K562 (cell line): ENCODE data around the gene PALM3. TPM values are rescaled to one million over a fixed set of nuclear protein-coding genes. Genes with fewer than 3 reads are reported as not detected.
A peak's percentile ranks its signal among the peaks of the same experiment; 100 is the strongest.

Experiments
- ARNT ChIP-seq, 2 experiments: fragments of 450-650 bp; IDR thresholded peaks; 2 replicates each; pipeline ENCODE4 v1.6.1; 2016; ENCODE audit warnings: mild to moderate bottlenecking in 1 of 2
- GATA2 ChIP-seq: sonication (generic); formaldehyde crosslinking; IDR thresholded peaks from 2 replicates; pipeline ENCODE4 v1.4.0; 2020; ENCODE audit warnings: mild to moderate bottlenecking, missing genetic modification reagents
- GATAD2A ChIP-seq: fragments of 450-650 bp; IDR thresholded peaks from 2 replicates; pipeline ENCODE4 v1.6.1; 2017
- HMG20B ChIP-seq: fragments of 250-450 bp; sonication (Bioruptor Pico); IDR thresholded peaks from 2 replicates; pipeline ENCODE4 v1.5.0; 2021; ENCODE audit warnings: mild to moderate bottlenecking
- ILK ChIP-seq: fragments of 450-650 bp; IDR thresholded peaks from 2 replicates; pipeline ENCODE4 v1.6.1; 2016; ENCODE audit warnings: missing genetic modification characterization, low read depth, mild to moderate bottlenecking, missing compliant biosample characterization, moderate library complexity, borderline replicate concordance
- KAT7 ChIP-seq: sonication (generic); formaldehyde crosslinking; IDR thresholded peaks from 2 replicates; pipeline ENCODE4 v1.8.0; 2022; ENCODE audit warnings: missing genetic modification reagents, mild to moderate bottlenecking, borderline replicate concordance
- KDM1A ChIP-seq, 2 experiments: fragments of 450-650 bp; IDR thresholded peaks; 2 replicates each; pipeline ENCODE4 v1.6.1; 2016; ENCODE audit warnings: mild to moderate bottlenecking in 2 of 2
- MAFK ChIP-seq: IDR thresholded peaks from 2 replicates; pipeline ENCODE4 v1.6.1; 2011; ENCODE audit warnings: low read length, improper control_type of control experiment
- MLLT1 ChIP-seq, 2 experiments: fragments of 450-650 bp; IDR thresholded peaks; 2 replicates each; pipeline ENCODE4 v1.6.1; 2016
- MYC ChIP-seq, 2 experiments: fragments of 250-450 bp in 1 of 2; sonication (Bioruptor Pico) in 1 of 2; IDR thresholded peaks; 2 replicates each; pipeline versions ENCODE4 v1.5.1 to v1.6.1; 2012 to 2021; ENCODE audit warnings: low read depth in 2 of 2, borderline replicate concordance in 1 of 2, improper control_type of control experiment in 1 of 2, low read length in 1 of 2, mild to moderate bottlenecking in 1 of 2, moderate library complexity in 1 of 2
- PKNOX1 ChIP-seq: fragments of 450-650 bp; IDR thresholded peaks from 2 replicates; pipeline ENCODE4 v1.6.1; 2016
- RAD21 ChIP-seq, 2 experiments: fragments of 250-450 bp in 1 of 2; fragments of 450-650 bp in 1 of 2; sonication (Bioruptor Pico) in 1 of 2; formaldehyde crosslinking in 1 of 2; IDR thresholded peaks in 1 of 2; conservative IDR thresholded peaks in 1 of 2; 2 replicates each; pipeline versions ENCODE4 v1.4.0 to v1.8.0; 2020 to 2022; ENCODE audit warnings: mild to moderate bottlenecking in 2 of 2, moderate library complexity in 1 of 2
- RBBP5 ChIP-seq: fragments of 200-600 bp; sonication (generic); IDR thresholded peaks from 2 replicates; pipeline ENCODE4 v1.6.1; 2012; ENCODE audit warnings: borderline replicate concordance, mild to moderate bottlenecking, low read length, control low read depth, inconsistent platforms; ENCODE audit not compliant: insufficient read depth, poor library complexity, severe bottlenecking
- SP2 ChIP-seq: IDR thresholded peaks from 2 replicates; pipeline ENCODE4 v1.6.1; 2011; ENCODE audit warnings: mild to moderate bottlenecking, low read depth, low read length, moderate library complexity; ENCODE audit not compliant: poor library complexity, severe bottlenecking; ENCODE audit errors: extremely low read depth
- TBL1XR1 ChIP-seq, 2 experiments: IDR thresholded peaks; 2 replicates each; pipeline ENCODE4 v1.6.1; 2012; ENCODE audit warnings: improper control_type of control experiment in 2 of 2, low read length in 2 of 2, mild to moderate bottlenecking in 1 of 2
- TCF3 ChIP-seq: sonication (generic); formaldehyde crosslinking; IDR thresholded peaks from 2 replicates; pipeline ENCODE4 v1.4.0; 2020; ENCODE audit warnings: mild to moderate bottlenecking, missing genetic modification reagents
- ZBTB33 ChIP-seq: sonication (generic); formaldehyde crosslinking; IDR thresholded peaks from 2 replicates; pipeline ENCODE4 v1.8.1; 2023; ENCODE audit warnings: mild to moderate bottlenecking, missing genetic modification reagents
- ZBTB8A ChIP-seq: fragments of 450-650 bp; IDR thresholded peaks from 2 replicates; pipeline ENCODE4 v1.6.1; 2018; ENCODE audit warnings: mild to moderate bottlenecking, moderate library complexity; ENCODE audit not compliant: partially characterized antibody
- ZC3H11A ChIP-seq: IDR thresholded peaks from 2 replicates; pipeline ENCODE4 v1.6.1; 2012; ENCODE audit warnings: low read depth, low read length, improper control_type of control experiment
- ZNF134 ChIP-seq: fragments of 250-450 bp; sonication (Bioruptor Pico); conservative IDR thresholded peaks from 2 replicates; pipeline ENCODE4 v1.4.0; 2020
- ZNF174 ChIP-seq: fragments of 250-450 bp; sonication (Bioruptor Pico); IDR thresholded peaks from 2 replicates; pipeline ENCODE4 v1.4.0; 2020; ENCODE audit warnings: mild to moderate bottlenecking
- ZNF384 ChIP-seq: IDR thresholded peaks from 2 replicates; pipeline ENCODE4 v1.6.1; 2012; ENCODE audit warnings: low read depth, low read length, improper control_type of control experiment
- ZNF830 ChIP-seq: fragments of 250-450 bp; sonication (Bioruptor Pico); IDR thresholded peaks from 2 replicates; pipeline ENCODE4 v1.5.0; 2021; ENCODE audit warnings: mild to moderate bottlenecking
- polyA plus RNA-seq, 8 experiments: library from polyadenylated mRNA; depleted of rRNA in 4 of 8; stranded (reverse) in 5 of 8; unstranded in 3 of 8; fragments of >200 nt; fragmentation: Nextera tagmentation in 2 of 8; fragmentation: Illumina TruSeq in 1 of 8; extraction: Ambion mirVana in 2 of 8; extraction: Trizol in 1 of 8; gene quantifications; 2 replicates each; pipeline versions ENCODE4 v1.2.1 to v1.2.3, GENCODE V29; 2011 to 2014; ENCODE audit warnings: inconsistent platforms in 1 of 8, missing spikeins in 1 of 8
- total RNA-seq, 7 experiments: library from RNA; depleted of rRNA in 6 of 7; stranded (reverse); fragments of >200 nt in 6 of 7; fragmentation: Illumina TruSeq in 2 of 7; extraction: Trizol in 2 of 7; gene quantifications; 2 replicates each; pipeline versions ENCODE4 v1.2.1 to v1.2.3, GENCODE V29; 2011 to 2021; ENCODE audit warnings: low replicate concordance in 1 of 7

The PALM3 gene
- total and polyA plus RNA-seq, 9 of the 15 experiments (the other 6 are each of a cell fraction or from before 2014, with no cell fraction given) = 0.07 to 9.3 (median 3.3) TPM

- TF ChIP-seq RBBP5 (no peak), GATA2 (CRISPR knock-in tag) (no peak), MLLT1 (IDR thresholded peaks at IDR 0.05) (0 out of 4 replicates have a peak, but pooled peaks have one; percentile 31 to 58), ZBTB33 (CRISPR knock-in tag) (peak; percentile 73), TBL1XR1 (IDR thresholded peaks at IDR 0.05; ENCODE audit: low read length in 2 of 2) (no peak), KAT7 (CRISPR knock-in tag) (no peak), ZNF174 (CRISPR knock-in tag) (no peak), MAFK (no peak), SP2 (peak; percentile 27), GATAD2A (peak; percentile 54; the same call in 1 of the 2 replicates), ZNF134 (CRISPR knock-in tag) (no peak), MYC (IDR thresholded peaks at IDR 0.05; ENCODE audit: low read depth, low read length) (0 out of 2 replicates have a peak, but pooled peaks have one; percentile 13), MYC (CRISPR knock-in tag; IDR thresholded peaks at IDR 0.05; ENCODE audit: borderline replicate concordance, low read depth) (no peak), HMG20B (CRISPR knock-in tag) (no peak), ILK (tag) (no peak), ZNF384 (no peak; the same call in 1 of the 2 replicates), ZBTB8A (no peak), TCF3 (CRISPR knock-in tag) (no peak), ZNF830 (CRISPR knock-in tag) (no peak), KDM1A (IDR thresholded peaks at IDR 0.05) (peak; percentile 99 to 100), ARNT (IDR thresholded peaks at IDR 0.05) (peak; percentile 85 to 94), PKNOX1 (peak; percentile 66), ZC3H11A (no peak), RAD21 (CRISPR knock-in tag; conservative IDR thresholded peaks at IDR 0.05 in 1 of 2, IDR thresholded peaks at IDR 0.05 in 1 of 2) (no peak)
These were observed 56.4 kb downstream of the PALM3 start (continued) for GRCh38 chr19:14005349-14006084.
